ENCODE measurements around the gene TSPAN9. TPM values are rescaled to one million over a fixed set of nuclear protein-coding genes. Genes with fewer than 3 reads are reported as not detected.

The TSPAN9 gene
- total RNA-seq, 1 experiment from 2014 or later: 13.2 TPM

GRCh38 chr12:3040663-3041544 lies 36.3 kb upstream of the TSPAN9 start:
- H3K27ac ChIP-seq (ENCODE audit: low read depth, low read length): peak overlapping the region; percentile 24; the same call in 1 of the 2 replicates
- H3K9me3 ChIP-seq (ENCODE audit: control insufficient read depth in 1 of 2, insufficient read depth in 1 of 2, low read depth in 1 of 2, low read length in 2 of 2): no peaks in the 10 kb centered on the region
- DNase-seq (ENCODE audit: low read depth, low spot score): no peak
- no TSS peak for BruUV-seq (replicated peaks)
- no peaks in the 10 kb centered on the region for H3K9me2 ChIP-seq (ENCODE audit: insufficient read depth)
- H4K20me1 ChIP-seq (ENCODE audit: insufficient read depth): no peaks in the 10 kb centered on the region
- intact Hi-C loops (cut with micrococcal nuclease): loop anchor here (1.0 to 5.0 kb wide), 3 partner anchors 156 to 358 kb away; no protein-coding TSS in a partner anchor
- H2AFZ ChIP-seq (ENCODE audit: low read depth, low read length, poor library complexity, severe bottlenecking): no peak overlapping the region
- ChIA-PET CTCF (interaction anchor here (0.5 to 1.7 kb wide), 37 partner anchors 9 to 1077 kb away, joined by 3 to 28 read pairs (median 4); partner anchors contain the start of genes FOXM1, RHNO1 and TULP3), POLR2A (no interaction called here), RAD21 (ENCODE audit: low non-redundant PET in 1 of 2, low total read pairs in 2 of 2, uncharacterized antibody in 2 of 2, unreplicated experiment in 2 of 2) (interaction anchor here (0.6 to 1.8 kb wide), 6 partner anchors 10 to 187 kb away, joined by 3 to 7 read pairs (median 3); no protein-coding TSS in a partner anchor)
- H3K9ac ChIP-seq (ENCODE audit: low read length): no peak overlapping the region
- peaks cover 4 to 23% of the 10 kb centered on the region in 2 experiments; a peak in 2 of 4 replicates for H3K36me3 ChIP-seq (ENCODE audit: control insufficient read depth in 1 of 2, insufficient read depth in 2 of 2, low read length in 2 of 2)
- no peak for TF ChIP-seq TCF7L2 (IDR thresholded peaks at IDR 0.05; ENCODE audit: borderline replicate concordance, extremely low read depth, insufficient read depth, insufficient read length)
- TF ChIP-seq SRF (IDR thresholded peaks at IDR 0.05; ENCODE audit: low read depth): no peak
- TF ChIP-seq ZFX (IDR thresholded peaks at IDR 0.05): no peak
- no peak for TF ChIP-seq CBX3 (IDR thresholded peaks at IDR 0.05; ENCODE audit: low read depth)
- TF ChIP-seq CEBPB (IDR thresholded peaks at IDR 0.05; ENCODE audit: low read depth): no peak
- no peak for TF ChIP-seq ZNF274 (IDR thresholded peaks at IDR 0.05; ENCODE audit: low read depth, low read length)
- TF ChIP-seq POLR2A (IDR thresholded peaks at IDR 0.05; ENCODE audit: borderline replicate concordance, extremely low read depth, insufficient read depth, insufficient read length): no peak
- no peak for TF ChIP-seq YY1 (IDR thresholded peaks at IDR 0.05; ENCODE audit: extremely low read depth, insufficient replicate concordance, low read depth, low read length)
- TF ChIP-seq EZH2phosphoT487 (IDR thresholded peaks at IDR 0.05; ENCODE audit: borderline replicate concordance): no peak
- TF ChIP-seq EZH2 (IDR thresholded peaks at IDR 0.05): no peak
- TF ChIP-seq POLR2AphosphoS5 (IDR thresholded peaks at IDR 0.05; ENCODE audit: low read depth, low read length): no peak
- no peak for TF ChIP-seq ATF3 (IDR thresholded peaks at IDR 0.05)
- TF ChIP-seq ELF1 (IDR thresholded peaks at IDR 0.05; ENCODE audit: borderline replicate concordance, low read depth): no peak
- TF ChIP-seq SIN3A (IDR thresholded peaks at IDR 0.05; ENCODE audit: low read depth): no peak
- TF ChIP-seq MAX (IDR thresholded peaks at IDR 0.05): no peak
- TF ChIP-seq CTCF (IDR thresholded peaks at IDR 0.05 in 2 of 3, conservative IDR thresholded peaks at IDR 0.05 in 1 of 3; ENCODE audit: borderline replicate concordance in 1 of 3, insufficient read depth in 1 of 3, low read depth in 2 of 3, low read length in 2 of 3): no peak
- TF ChIP-seq EGR1 (IDR thresholded peaks at IDR 0.05; ENCODE audit: low read depth): no peak
- TF ChIP-seq ZBTB33 (IDR thresholded peaks at IDR 0.05; ENCODE audit: extremely low read depth, insufficient replicate concordance, low read length): no peak
- TF ChIP-seq SP1 (IDR thresholded peaks at IDR 0.05; ENCODE audit: low read depth): no peak
- no peak for TF ChIP-seq JUND (IDR thresholded peaks at IDR 0.05)
- no peaks in the 10 kb centered on the region for H3K4me1 ChIP-seq (ENCODE audit: control insufficient read depth in 1 of 2, insufficient read depth in 2 of 2, low read length in 2 of 2)
- no peak overlapping the region for H3K4me3 ChIP-seq (replicated peaks in 1 of 2; ENCODE audit: low read depth in 1 of 2, low read length in 2 of 2)
- peak; percentile 21 for ATAC-seq
- H3K4me2 ChIP-seq (ENCODE audit: low read length): no peak overlapping the region
- no peaks in the 10 kb centered on the region for H3K27me3 ChIP-seq (ENCODE audit: insufficient read depth, low read length)
- no peaks in the 10 kb centered on the region for H3K79me2 ChIP-seq (ENCODE audit: insufficient read depth, low read length)

Measured in HCT116 (cell line).